Neuronal stem cell (in vitro differentiated cells): ENCODE results near the gene PAPPA2.
A peak's percentile ranks its signal among the peaks of the same experiment; 100 is the strongest.

Source experiments
- DNase-seq: peaks from one replicate; pipeline ENCODE4 v3.0.0-alpha.2; 2013; ENCODE audit warnings: low spot score
- H2AFZ ChIP-seq: one replicate; pipeline ENCODE4 v1.6.1; 2013; ENCODE audit warnings: mild to moderate bottlenecking, low read length, inconsistent platforms
- H2AK5ac ChIP-seq: 2 replicates; pipeline ENCODE4 v1.6.1; 2013; ENCODE audit warnings: low read depth, mild to moderate bottlenecking, inconsistent platforms, low read length, moderate library complexity, mixed read lengths
- H2BK120ac ChIP-seq: 2 replicates; pipeline ENCODE4 v1.6.1; 2013; ENCODE audit warnings: low read depth, mild to moderate bottlenecking, inconsistent platforms, low read length, moderate library complexity, mixed read lengths
- H2BK12ac ChIP-seq: one replicate; pipeline ENCODE4 v1.6.1; 2013; ENCODE audit warnings: low read length, inconsistent platforms
- H2BK15ac ChIP-seq: 2 replicates; pipeline ENCODE4 v1.6.1; 2013; ENCODE audit warnings: mild to moderate bottlenecking, low read length, inconsistent platforms, mixed read lengths
- H2BK5ac ChIP-seq: one replicate; pipeline ENCODE4 v1.6.1; 2013; ENCODE audit warnings: inconsistent platforms, mild to moderate bottlenecking, low read length, moderate library complexity
- H3K14ac ChIP-seq: one replicate; pipeline ENCODE4 v1.6.1; 2013; ENCODE audit warnings: low read length, inconsistent platforms
- H3K18ac ChIP-seq: 2 replicates; pipeline ENCODE4 v1.6.1; 2013; ENCODE audit warnings: low read length, inconsistent platforms
- H3K23ac ChIP-seq: 2 replicates; pipeline ENCODE4 v1.6.1; 2013; ENCODE audit warnings: low read depth, mild to moderate bottlenecking, mixed read lengths, low read length, inconsistent platforms; ENCODE audit not compliant: poor library complexity
- H3K27ac ChIP-seq: replicated peaks from 3 replicates; pipeline ENCODE4 v1.5.1; 2013; ENCODE audit warnings: low read length, inconsistent platforms
- H3K27me3 ChIP-seq, 3 experiments: 2 replicates each; pipeline ENCODE4 v1.6.1; 2013; ENCODE audit warnings: low read length in 3 of 3, mild to moderate bottlenecking in 2 of 3, inconsistent platforms in 1 of 3, low read depth in 1 of 3, mixed read lengths in 1 of 3, moderate library complexity in 1 of 3; ENCODE audit not compliant: control insufficient read depth in 3 of 3, insufficient read depth in 3 of 3
- H3K36me3 ChIP-seq, 2 donors: replicated peaks in 1 of 2; 2 replicates each; pipeline ENCODE4 v1.6.1; 2013; ENCODE audit warnings: low read length in 2 of 2; ENCODE audit not compliant: control insufficient read depth in 2 of 2, insufficient read depth in 2 of 2
- H3K4ac ChIP-seq: 2 replicates; pipeline ENCODE4 v1.6.1; 2013; ENCODE audit warnings: inconsistent platforms, mild to moderate bottlenecking, low read length, moderate library complexity
- H3K4me1 ChIP-seq, 2 donors: 1 replicate in 1 of 2; 2 replicates in 1 of 2; pipeline ENCODE4 v1.6.1; 2013; ENCODE audit warnings: low read length in 2 of 2, low read depth in 1 of 2; ENCODE audit not compliant: control insufficient read depth in 2 of 2, insufficient read depth in 1 of 2
- H3K4me2 ChIP-seq: one replicate; pipeline ENCODE4 v1.6.1; 2013; ENCODE audit warnings: mild to moderate bottlenecking, low read length, inconsistent platforms; ENCODE audit not compliant: insufficient read depth, poor library complexity, severe bottlenecking
- H3K4me3 ChIP-seq, 2 donors: 2 replicates each; pipeline ENCODE4 v1.5.1; 2013; ENCODE audit warnings: low read length in 2 of 2, mild to moderate bottlenecking in 2 of 2, inconsistent platforms in 1 of 2, moderate library complexity in 1 of 2
- H3K79me1 ChIP-seq: one replicate; pipeline ENCODE4 v1.6.1; 2013; ENCODE audit warnings: low read depth, mild to moderate bottlenecking, inconsistent platforms, low read length, moderate library complexity
- H3K9ac ChIP-seq: one replicate; pipeline ENCODE4 v1.6.1; 2013; ENCODE audit warnings: mild to moderate bottlenecking, low read depth, low read length, inconsistent platforms; ENCODE audit not compliant: poor library complexity
- H3K9me3 ChIP-seq, 2 donors: replicated peaks in 1 of 2; 2 replicates each; pipeline versions ENCODE3 to v1.6.1; 2013; ENCODE audit warnings: low read length in 2 of 2, mild to moderate bottlenecking in 2 of 2, inconsistent platforms in 1 of 2, low read depth in 1 of 2, mixed read lengths in 1 of 2, moderate library complexity in 1 of 2; ENCODE audit not compliant: control insufficient read depth in 2 of 2, insufficient read depth in 1 of 2
- H4K8ac ChIP-seq: one replicate; pipeline ENCODE4 v1.6.1; 2013; ENCODE audit warnings: low read depth, mild to moderate bottlenecking, inconsistent platforms, low read length, moderate library complexity
- H4K91ac ChIP-seq: one replicate; pipeline ENCODE4 v1.6.1; 2013; ENCODE audit warnings: low read length, low read depth, mild to moderate bottlenecking, inconsistent platforms; ENCODE audit not compliant: poor library complexity
- WGBS, 2 donors: extraction: QIAGEN DNeasy Blood & Tissue Kit; methylation state at CpG; one replicate each; pipeline ENCODE4 v1.1.7; 2013; ENCODE audit warnings: missing lambda C conversion rate in 2 of 2, mixed read lengths in 1 of 2; ENCODE audit not compliant: insufficient read length in 2 of 2, insufficient replicate concordance in 1 of 2; ENCODE audit errors: extremely low coverage in 2 of 2; 5-methylcytosine and 5-hydroxymethylcytosine counted together

The PAPPA2 gene

DNA sequence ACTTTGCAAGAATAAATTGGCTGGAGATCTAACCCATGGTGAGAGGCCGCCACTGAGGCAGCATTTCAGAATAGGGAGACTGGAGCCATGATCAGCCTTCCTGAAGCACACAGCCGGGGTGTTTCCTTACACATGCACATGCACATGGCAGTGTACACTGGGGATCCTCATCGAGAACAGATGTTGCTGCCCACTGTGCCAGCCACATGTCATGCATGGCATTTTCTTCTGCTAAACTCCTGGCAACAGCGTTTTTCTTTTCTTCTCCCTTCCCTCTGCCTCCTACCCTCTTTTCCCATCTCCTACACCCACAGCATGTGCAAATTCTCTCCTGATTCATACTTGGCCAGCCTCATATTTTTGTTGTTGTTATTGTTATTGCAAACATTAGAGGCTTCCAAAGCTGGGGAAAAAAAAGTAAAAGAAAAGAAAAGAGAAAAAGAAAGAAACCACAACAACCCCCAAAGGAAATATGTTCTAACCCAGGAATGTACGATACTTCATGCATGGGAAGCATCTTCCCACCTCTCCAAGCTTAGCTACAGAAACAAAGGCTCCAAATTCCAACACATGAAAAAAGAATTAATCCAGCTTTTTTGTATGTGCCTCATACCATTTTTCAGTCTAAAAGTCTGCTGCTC, 357.5 kb downstream of the PAPPA2 start:
- no peak overlapping the region for H4K91ac ChIP-seq
- H3K4me2 ChIP-seq = no peak overlapping the region
- no peak overlapping the region for H3K27ac ChIP-seq
- no peak overlapping the region for H3K4ac ChIP-seq
- peak overlapping the region; percentile 6 for H3K18ac ChIP-seq
- DNase-seq = no peak
- no peaks in the 10 kb centered on the region for H3K4me1 ChIP-seq
- H3K79me1 ChIP-seq = no peaks in the 10 kb centered on the region
- H4K8ac ChIP-seq = no peak overlapping the region
- WGBS, 2 donors = no CpG with 5 or more reads among the region's 5 CpGs
- H3K14ac ChIP-seq = no peak overlapping the region
- H2BK12ac ChIP-seq = no peak overlapping the region
- no peak overlapping the region for H3K4me3 ChIP-seq
- H2BK5ac ChIP-seq = no peak overlapping the region
- no peaks in the 10 kb centered on the region for H3K27me3 ChIP-seq
- no peaks in the 10 kb centered on the region for H3K36me3 ChIP-seq
- no peak overlapping the region for H2BK15ac ChIP-seq
- H3K23ac ChIP-seq = no peak overlapping the region
- H3K9me3 ChIP-seq = no peaks in the 10 kb centered on the region
- no peak overlapping the region for H2BK120ac ChIP-seq
- H3K9ac ChIP-seq = no peak overlapping the region
- no peak overlapping the region for H2AK5ac ChIP-seq
- no peak overlapping the region for H2AFZ ChIP-seq

DNA sequence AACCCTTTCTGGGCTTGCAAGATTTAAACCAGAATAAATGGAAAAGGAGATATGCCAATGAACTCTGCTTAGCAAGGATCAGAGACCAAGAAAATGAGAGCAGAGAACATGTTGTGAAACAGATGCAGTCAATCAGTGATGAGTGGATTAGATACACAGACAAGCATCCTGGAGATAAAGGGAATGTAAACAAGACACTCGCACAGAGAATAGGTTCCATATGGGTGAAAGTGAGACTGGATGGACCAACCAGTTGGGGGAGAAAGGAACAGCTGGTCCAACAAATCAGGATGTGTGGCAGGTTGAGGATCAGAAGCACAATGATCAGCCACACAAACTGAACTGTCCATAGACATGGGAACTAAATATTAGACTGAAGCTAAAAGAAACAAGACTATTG, 363.3 kb downstream of the PAPPA2 start:
- Histone ChIP-seq H2BK15ac (no peak overlapping the region), H4K91ac (no peak overlapping the region), H2AFZ (no peak overlapping the region), H3K23ac (no peak overlapping the region), H3K27ac (no peak overlapping the region), H2BK120ac (no peak overlapping the region), H3K79me1 (no peaks in the 10 kb centered on the region), H3K4me1 (peaks cover 0 to 4% of the 10 kb centered on the region in 2 donors), H3K27me3 (no peaks in the 10 kb centered on the region), H4K8ac (no peak overlapping the region), H3K4me2 (no peak overlapping the region), H2BK5ac (no peak overlapping the region), H3K4me3 (no peak overlapping the region), H2AK5ac (no peak overlapping the region), H3K9ac (no peak overlapping the region), H3K4ac (no peak overlapping the region), H3K9me3 (no peaks in the 10 kb centered on the region), H3K18ac (no peak overlapping the region), H2BK12ac (no peak overlapping the region), H3K36me3 (no peaks in the 10 kb centered on the region), H3K14ac (no peak overlapping the region)
- no CpG with 5 or more reads among the region's 1 CpG for WGBS, 2 donors
- no peak for DNase-seq

DNA sequence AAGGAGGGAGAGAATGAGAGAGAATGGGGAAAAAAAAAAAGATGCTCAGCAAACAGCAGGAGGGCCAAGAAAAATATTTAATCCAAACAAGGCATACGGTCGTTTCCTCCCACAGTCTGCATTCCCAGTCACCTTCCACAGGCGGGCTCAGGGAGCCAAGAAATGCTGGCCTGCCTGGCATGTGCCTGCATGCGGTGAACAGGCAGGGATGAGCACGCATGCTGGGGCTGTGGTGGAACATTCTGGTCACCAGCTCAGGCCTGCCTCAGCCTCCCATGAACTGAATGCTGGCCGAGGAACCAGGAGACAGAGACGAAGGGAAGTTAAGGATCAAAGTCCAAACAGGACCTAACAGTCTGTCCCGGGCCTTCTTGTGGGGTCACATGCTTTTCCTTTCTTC, 366.3 kb downstream of the PAPPA2 start:
- WGBS, 2 donors = no CpG with 5 or more reads among the region's 8 CpGs
- no peak for DNase-seq
- H3K79me1 ChIP-seq = no peaks in the 10 kb centered on the region

DNA sequence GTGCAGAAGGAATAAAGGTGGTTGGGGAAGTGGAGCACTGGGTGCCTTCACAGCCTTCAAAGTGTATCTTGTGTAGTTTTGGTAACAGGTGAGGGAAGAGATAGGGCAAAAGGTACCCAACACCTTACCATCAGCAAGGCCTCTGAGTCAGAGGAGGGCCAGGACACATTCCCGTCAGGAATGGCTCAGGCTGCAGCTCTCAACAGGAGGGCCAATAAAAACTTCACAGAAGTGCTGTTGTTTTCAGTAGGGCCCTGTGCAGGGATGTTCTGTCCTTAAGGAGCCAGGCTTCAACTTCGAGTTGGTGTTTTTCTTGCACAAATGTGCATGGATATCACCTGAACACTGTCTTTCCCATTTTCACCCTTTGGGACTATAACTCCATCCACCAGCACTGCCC, 368.2 kb downstream of the PAPPA2 start:
- Histone ChIP-seq H2BK12ac (no peak overlapping the region), H3K4ac (no peak overlapping the region), H3K14ac (no peak overlapping the region), H3K27ac (no peak overlapping the region), H2AFZ (no peak overlapping the region), H2BK120ac (no peak overlapping the region), H3K9me3 (no peaks in the 10 kb centered on the region), H3K23ac (no peak overlapping the region), H3K4me1 (peaks cover 0 to 4% of the 10 kb centered on the region in 2 donors), H2BK15ac (no peak overlapping the region), H4K91ac (no peak overlapping the region), H3K4me2 (no peak overlapping the region), H3K9ac (no peak overlapping the region), H2AK5ac (no peak overlapping the region), H3K79me1 (no peaks in the 10 kb centered on the region), H4K8ac (no peak overlapping the region), H3K18ac (no peak overlapping the region), H3K27me3 (no peaks in the 10 kb centered on the region), H2BK5ac (no peak overlapping the region), H3K4me3 (no peak overlapping the region), H3K36me3 (no peaks in the 10 kb centered on the region)
- DNase-seq = no peak
- no CpG with 5 or more reads among the region's 2 CpGs for WGBS, 2 donors

More for the DNA sequence above, 366.3 kb downstream of the PAPPA2 start:
- no peaks in the 10 kb centered on the region for H3K27me3 ChIP-seq
- H3K18ac ChIP-seq = no peak overlapping the region
- no peaks in the 10 kb centered on the region for H3K9me3 ChIP-seq
- peak overlapping the region; percentile 3 for H2AFZ ChIP-seq
- H4K91ac ChIP-seq = no peak overlapping the region
- H4K8ac ChIP-seq = no peak overlapping the region
- no peak overlapping the region for H2BK12ac ChIP-seq
- peaks cover 0 to 4% of the 10 kb centered on the region in 2 donors for H3K4me1 ChIP-seq
- H3K36me3 ChIP-seq = no peaks in the 10 kb centered on the region
- H2AK5ac ChIP-seq = no peak overlapping the region
- H3K4me2 ChIP-seq = no peak overlapping the region
- no peak overlapping the region for H3K14ac ChIP-seq
- H3K27ac ChIP-seq = no peak overlapping the region
- no peak overlapping the region for H2BK15ac ChIP-seq
- H2BK5ac ChIP-seq = no peak overlapping the region
- no peak overlapping the region for H3K9ac ChIP-seq
- no peak overlapping the region for H3K4me3 ChIP-seq
- peak overlapping the region; percentile 30 for H2BK120ac ChIP-seq
- no peak overlapping the region for H3K4ac ChIP-seq
- H3K23ac ChIP-seq = no peak overlapping the region
